Limb (tissue), 2 donors: ENCODE measurements around the gene GRIA3.
A peak's percentile ranks its signal among the peaks of the same experiment; 100 is the strongest.

Source experiments
- DNase-seq, 2 donors: peaks; one replicate each; pipeline ENCODE4 v3.0.0-alpha.2; 2016; ENCODE audit errors: extremely low spot score in 2 of 2

The GRIA3 gene

GRCh38 chrX:123184219-123184865 lies at the start of gene GRIA3:
Gene GRIA3 (plus strand): TSS chrX:123184278. CDS start chrX:123184536, 258 bp downstream.
- DNase-seq = peak in 1 of 2 donors; percentile 44

GRCh38 chrX:123138473-123138872 lies 45.6 kb upstream of the GRIA3 start:
- DNase-seq = no peak

- DNase-seq = no peak
Measured at GRCh38 chrX:123140454-123140853, 43.6 kb upstream of the GRIA3 start.

- no peak for DNase-seq
Measured at GRCh38 chrX:123140904-123141303, 43.2 kb upstream of the GRIA3 start.

GRCh38 chrX:123153846-123154335 lies 30.2 kb upstream of the GRIA3 start:
- DNase-seq = no peak

GRCh38 chrX:123155327-123155726 lies 28.8 kb upstream of the GRIA3 start:
- DNase-seq = no peak

GRCh38 chrX:123157586-123157985 lies 26.5 kb upstream of the GRIA3 start:
- DNase-seq = no peak

GRCh38 chrX:123159403-123159802 lies 24.7 kb upstream of the GRIA3 start:
- DNase-seq = no peak

DNA sequence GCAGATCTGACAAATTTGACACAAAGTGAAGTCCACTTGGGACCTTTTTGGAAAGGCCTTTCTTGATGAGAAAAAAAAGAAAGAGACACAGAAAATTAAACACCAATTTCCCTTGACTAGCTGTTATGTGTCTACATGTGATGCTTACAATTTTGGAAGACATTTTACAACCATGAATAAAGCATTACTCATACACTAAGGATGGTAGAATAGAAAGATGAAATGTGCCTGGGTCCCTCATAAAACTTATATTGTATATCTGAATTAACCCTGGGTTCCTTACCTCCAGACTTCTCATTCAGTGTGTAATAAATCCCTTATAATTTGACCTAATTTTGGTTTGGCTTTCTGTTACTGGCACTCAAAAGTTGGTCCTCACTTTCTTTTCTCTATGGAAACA lies 16.5 kb upstream of the GRIA3 start:
- no peak for DNase-seq

GRCh38 chrX:123169247-123169901 lies 14.7 kb upstream of the GRIA3 start:
- DNase-seq = no peak

GRCh38 chrX:123170546-123170945 lies 13.5 kb upstream of the GRIA3 start:
- DNase-seq = no peak

DNA sequence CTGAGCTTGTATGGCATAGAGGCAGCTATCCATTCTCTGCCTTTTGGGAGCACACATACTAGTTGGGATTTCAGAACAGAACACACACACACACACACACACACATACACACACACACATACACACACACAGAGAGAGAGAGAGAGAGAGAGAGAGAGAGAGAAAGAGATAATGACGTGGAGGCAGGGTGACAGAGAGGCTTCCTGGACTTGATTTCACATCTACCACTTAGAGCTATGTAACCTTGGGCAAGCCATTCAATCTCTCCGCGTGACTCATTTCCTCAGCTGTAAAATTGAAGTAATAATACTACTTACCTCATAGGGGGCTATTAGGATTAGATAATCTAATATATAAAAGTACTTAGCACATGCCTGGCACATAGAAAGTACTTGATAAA lies 12.3 kb upstream of the GRIA3 start:
- no peak for DNase-seq

- DNase-seq = no peak
Measured at GRCh38 chrX:123172869-123173268, 11.2 kb upstream of the GRIA3 start.

- DNase-seq = no peak
Measured at GRCh38 chrX:123173833-123174232, 10.2 kb upstream of the GRIA3 start.

DNA sequence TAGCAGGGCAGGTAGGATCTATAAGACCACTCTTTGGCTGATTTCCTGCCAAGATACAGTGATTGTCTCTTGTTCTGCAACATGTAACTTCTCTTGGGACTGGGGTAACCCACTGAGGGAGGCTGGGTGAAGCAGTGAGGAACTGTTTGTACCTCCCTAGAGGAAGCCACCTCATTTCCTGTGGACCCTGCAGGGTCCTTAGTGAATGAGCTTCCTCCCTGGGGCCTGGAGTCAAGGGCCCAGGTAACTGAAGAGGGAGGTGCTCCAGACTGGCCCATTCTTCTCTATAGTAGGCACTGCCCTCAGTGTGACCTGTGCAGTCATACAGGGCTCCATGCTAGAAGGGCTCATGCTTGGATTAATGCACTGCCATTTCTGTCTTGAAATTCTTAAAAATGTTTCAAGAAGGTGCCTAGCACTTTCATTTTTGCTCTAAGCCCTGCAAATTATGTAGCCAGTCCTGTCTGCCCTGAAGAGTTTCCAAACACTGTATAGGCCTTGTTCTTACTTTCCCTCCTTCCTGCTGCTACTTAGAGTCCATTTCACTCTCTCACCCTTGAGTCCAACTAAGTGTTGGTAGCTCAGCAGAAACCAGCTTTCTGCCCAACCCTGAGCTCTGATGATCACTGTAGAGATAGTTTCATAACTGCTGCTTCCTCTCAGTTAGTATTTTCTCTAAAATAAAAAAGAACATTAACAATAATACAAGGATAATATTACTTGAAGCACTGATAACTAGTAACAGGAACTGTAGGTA lies 8.5 kb upstream of the GRIA3 start:
- DNase-seq = no peak

DNA sequence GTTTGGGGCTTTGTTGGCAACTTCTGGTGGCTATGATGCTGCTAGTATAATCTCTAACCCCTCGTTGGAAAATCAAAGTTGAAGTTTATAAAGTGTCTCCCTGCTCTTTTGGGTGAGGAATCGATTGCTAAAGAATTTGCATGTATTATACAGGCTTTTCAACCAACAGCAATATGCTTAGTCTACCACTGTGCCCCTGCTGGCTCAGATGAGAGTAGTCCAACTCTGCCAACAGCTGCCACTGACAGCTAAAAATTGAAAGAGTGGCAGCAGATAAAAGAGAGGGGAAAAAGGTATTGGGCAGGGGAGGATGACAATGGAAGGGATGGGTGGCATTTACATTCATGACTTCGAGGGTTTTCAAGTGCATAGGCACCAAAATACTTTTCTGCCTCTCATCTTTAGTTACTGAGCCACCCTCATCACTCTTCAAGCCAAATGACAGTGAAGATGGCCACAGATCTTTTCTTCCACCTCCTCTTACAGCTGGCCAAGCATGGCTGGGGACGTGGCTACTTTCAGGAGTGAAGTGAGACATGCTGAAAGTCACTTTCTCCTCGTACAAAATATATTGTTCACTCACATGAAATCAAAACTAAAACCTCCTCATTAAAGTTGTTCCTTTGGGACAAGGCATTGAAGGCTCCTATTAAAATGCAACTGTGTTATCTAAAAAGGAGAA lies 2.7 kb upstream of the GRIA3 start:
- no peak for DNase-seq

- no peak for DNase-seq
Measured at GRCh38 chrX:123184866-123185276, 793 bp downstream of the GRIA3 start.

DNA sequence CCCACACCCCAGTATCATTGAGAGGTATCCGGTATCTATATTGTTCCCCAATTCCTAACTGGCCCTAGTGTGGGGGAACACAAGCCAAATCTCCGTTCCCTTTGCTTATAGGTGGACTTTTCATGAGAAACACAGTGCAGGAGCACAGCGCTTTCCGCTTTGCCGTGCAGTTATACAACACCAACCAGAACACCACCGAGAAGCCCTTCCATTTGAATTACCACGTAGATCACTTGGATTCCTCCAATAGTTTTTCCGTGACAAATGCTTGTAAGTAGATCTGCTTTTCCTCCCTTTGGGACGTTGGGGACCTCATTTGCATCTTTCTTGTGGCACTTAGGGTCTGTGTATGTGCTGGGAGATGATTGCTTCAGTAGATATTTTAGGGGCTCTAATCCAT lies 1.6 kb downstream of the GRIA3 start:
- no peak for DNase-seq

DNA sequence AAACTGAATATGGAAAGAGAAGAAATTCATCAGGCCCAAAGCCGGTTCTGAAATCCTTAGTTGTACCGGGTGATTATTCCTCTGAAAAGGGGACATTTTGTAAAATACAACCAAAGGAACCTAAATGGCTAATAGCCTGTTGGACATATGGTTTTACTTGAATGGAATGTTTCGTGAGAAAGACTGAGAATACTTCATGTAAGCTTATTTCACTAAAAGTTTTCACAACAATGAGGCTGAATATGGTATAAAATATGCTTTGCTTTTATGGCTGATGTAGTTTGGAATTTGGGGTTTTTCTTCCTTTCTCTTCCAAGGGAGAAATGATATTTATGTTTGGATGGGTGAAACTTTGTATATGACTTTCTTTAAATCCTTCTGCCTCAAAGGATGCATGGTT lies 2.7 kb downstream of the GRIA3 start:
- DNase-seq = no peak

DNA sequence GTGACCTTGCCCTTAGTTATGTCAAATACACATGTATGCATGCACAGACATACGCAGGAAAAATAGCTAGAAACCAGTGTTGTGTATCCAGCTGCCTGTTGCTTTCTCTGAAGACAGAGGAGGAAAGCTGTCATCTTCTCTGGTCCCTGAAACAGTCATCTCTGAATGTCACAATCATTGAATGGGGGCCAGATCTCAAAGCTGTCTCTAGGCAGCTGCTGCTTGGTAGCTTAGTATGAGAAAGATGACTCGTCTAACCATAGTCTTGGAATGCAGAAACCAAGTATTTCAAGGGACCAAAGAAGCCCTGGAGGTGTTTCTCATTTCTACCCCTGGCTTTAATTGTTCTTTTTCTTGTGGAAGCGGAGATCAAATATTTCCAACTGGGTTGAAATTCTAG lies 4.0 kb downstream of the GRIA3 start:
- no peak for DNase-seq

DNA sequence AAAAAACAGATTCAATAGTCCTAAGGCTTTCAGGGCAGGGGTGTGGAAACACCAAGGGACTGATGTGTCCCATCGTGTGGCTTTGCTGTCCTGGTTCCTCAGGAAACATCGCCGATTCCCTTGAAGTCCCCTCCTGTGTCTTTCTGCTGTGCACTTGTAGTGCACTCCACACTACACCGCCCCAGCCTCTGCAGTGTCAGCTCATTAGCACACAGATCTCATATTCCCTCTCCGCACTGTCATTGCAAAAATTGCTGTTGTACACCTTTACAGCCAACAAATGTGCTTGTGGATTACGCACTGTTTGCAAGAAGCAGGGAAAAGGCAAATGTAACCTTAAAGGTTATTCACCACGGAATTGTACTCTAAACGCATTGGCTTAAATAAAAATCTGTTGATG lies 5.3 kb downstream of the GRIA3 start:
- no peak for DNase-seq

- no peak for DNase-seq
Measured at GRCh38 chrX:123190096-123190495, 6.0 kb downstream of the GRIA3 start.
